GM19239 (cell line): ENCODE data around the gene LENEP.

Experiments used
- DNase-seq: peaks from one replicate; pipeline ENCODE4 v3.0.0; 2011; ENCODE audit warnings: low spot score; ENCODE audit not compliant: insufficient read length
- FAIRE-seq: peaks from 2 replicates; lab custom pipeline; 2011; peaks lifted over from hg19 to GRCh38; lab: Jason Lieb, UNC

LENEP gene

GRCh38 chr1:154993572-154994268, at the start of gene LENEP:
Gene LENEP (plus strand): TSS chr1:154993586. CDS start chr1:154993608, 22 bp downstream.
- DNase-seq (no peak), FAIRE-seq (no peak)

GRCh38 chr1:154943649-154944400, 49.6 kb upstream of the LENEP start:
- peak; percentile 92 for FAIRE-seq
- peak; percentile 52 for DNase-seq

GRCh38 chr1:154944401-154945159, 48.8 kb upstream of the LENEP start:
- no peak for FAIRE-seq
- DNase-seq, result no peak

DNA sequence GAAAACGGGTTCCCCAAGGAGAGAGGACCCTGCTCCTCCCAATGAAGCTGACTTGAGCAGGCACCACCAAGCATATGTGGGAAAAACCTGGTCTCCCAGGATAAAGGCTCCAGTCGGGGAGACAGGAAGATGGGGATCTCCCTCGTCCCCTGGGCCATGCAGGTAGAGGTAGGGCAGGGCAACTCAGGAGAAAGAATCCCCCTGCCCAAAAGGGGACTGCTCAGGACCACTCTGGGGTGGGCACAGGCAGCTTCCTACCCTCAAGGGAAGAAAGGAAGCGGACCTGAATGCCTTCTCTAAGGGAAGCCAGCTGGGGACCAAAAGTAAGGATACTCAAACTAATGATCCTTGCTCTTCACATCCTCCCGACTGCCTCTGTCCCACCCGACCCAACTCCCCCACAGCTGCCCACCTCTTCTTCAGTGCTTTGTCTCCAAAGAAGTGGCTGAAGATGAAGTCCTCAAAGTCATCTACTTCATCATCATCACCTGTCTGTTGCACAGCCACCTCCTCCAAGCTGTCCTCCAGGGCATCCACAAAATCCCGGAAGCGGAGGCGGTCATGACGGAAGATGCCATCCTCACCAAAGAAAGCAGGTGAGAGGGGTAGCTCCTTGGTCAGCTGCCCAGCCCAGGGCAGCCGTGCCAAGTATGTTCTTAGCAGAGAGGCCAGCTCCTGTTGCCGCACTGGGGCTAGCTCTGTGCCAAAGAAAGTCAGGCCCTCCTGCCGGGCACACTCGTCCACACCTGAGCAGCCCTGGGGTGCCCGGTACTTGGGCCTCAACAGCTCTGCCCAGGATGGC, 48.0 kb upstream of the LENEP start:
- no peak for FAIRE-seq
- no peak for DNase-seq

DNA sequence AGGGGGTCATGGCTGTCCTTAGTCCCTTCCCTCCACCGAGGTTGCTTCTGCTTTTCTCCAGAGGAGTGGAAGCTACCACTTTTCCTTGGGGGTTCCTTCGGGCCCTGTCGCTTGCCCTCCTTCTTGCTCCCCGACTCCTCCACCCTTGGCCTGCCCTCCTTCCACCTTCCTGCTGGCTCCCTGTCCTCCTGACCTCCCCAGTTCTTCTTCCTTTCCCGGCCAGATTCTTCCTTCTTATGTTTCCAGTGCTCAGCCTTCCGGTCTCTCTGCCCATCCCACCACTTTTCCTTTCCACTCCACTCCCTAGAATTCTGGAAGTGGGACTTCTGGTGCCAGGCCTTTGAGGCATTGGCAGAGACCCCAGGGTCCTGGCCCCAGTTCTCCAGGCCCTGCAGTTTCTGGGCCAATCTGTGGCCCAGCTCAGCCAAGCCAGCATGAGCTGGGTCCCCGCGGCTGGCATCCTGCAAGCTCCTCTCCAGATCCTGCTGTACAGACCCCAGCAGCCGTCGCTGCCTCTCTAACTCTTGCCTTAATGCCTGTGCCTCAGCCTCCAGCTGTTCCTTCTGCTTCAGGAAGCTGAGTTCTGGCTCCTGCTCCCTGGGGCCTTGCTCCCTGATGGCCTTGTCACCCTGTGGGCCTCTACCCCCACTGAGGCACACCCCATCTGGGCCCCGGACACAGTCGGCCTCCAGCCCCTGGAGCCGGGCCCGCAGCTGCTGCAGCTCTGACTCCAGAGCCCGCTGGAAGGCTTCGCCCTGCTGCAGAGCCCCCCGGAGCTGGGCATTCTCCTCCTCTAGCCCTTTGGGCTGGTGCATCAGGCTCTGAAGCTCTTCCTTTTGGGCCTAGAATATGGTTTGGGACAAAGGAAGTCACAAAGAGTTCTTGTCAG, 47.2 kb upstream of the LENEP start:
- DNase-seq, result no peak
- no peak for FAIRE-seq

DNA sequence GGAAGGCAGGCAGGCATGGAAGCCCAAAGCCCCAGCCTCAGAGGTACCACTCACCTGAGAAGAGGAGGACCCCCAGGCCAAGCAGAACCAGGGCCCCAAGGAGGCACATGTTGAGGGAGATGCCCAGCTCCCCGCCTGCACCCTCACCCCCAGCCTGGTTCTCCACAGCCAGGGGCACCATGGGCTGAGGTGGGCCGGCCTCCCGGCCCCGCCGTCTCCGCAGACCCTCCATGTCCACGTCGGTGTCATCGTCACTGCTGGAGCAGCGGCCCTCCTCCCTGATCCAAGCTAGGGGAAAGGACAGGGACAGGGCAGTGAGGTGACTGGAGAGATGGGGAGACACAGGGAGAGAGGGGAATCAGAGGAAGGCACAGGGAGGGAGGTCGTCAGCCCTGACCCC, 45.3 kb upstream of the LENEP start:
- DNase-seq, result no peak

DNA sequence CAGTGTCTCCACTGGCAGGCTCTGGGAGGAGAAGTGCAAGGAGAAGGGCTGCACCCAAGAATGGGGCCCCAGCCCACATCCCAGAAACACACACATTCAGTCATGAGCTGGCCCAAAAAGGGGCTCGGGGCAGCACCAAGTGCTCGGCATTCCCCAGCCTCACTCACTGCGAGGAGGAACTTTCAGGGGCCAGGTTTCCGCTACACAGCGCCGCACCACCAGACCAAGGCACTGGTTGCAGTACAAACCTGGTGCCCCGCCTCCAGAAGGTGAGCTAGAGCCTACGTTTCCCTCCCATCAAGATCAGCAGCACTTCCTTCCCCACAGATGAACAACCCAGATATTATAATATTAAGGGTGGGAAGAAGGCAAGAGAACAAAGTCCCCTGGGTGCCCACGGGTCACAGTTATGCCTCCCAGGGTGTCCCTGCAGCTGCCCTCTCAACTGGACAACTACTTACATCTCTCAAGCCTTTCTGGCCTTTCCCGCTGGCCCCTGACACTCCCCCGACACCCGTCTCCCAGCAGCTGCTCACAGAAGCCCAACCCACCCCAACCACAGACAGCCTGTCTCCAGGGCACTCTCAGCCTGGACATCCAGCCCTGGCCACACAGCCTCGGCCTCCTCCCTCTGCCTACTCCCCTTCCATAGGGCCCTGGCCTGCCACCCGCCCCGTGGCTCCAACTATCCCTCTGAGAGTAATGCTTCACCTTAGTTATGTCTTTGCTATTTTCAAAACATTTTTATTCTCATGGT, 41.3 kb upstream of the LENEP start:
- no peak for DNase-seq

More for the DNA sequence above, 45.3 kb upstream of the LENEP start:
- no peak for FAIRE-seq

DNA sequence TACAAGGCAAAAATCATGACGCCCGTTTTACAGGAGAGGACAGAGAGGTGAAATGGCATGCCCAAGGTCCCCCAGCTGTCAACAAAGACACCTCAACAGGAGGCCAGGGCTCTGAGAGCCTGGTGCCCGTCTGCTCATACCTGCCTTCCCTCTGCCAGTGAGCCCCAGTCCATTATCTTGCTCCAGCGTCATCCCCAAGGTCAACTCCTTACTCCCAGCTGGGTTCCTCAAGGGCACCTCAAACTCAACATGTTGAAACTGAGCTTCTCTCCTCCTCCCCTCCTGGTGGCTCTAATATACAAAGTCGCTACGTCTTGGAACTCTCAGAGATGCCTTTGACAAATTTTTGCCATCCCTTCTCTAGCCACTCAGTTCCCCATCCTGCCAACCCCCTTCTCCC, 40.7 kb upstream of the LENEP start:
- DNase-seq (no peak), FAIRE-seq (no peak)

More for the DNA sequence above, 41.3 kb upstream of the LENEP start:
- FAIRE-seq, result no peak

GRCh38 chr1:154953611-154954038, 39.8 kb upstream of the LENEP start:
- no peak for DNase-seq
- FAIRE-seq, result no peak

DNA sequence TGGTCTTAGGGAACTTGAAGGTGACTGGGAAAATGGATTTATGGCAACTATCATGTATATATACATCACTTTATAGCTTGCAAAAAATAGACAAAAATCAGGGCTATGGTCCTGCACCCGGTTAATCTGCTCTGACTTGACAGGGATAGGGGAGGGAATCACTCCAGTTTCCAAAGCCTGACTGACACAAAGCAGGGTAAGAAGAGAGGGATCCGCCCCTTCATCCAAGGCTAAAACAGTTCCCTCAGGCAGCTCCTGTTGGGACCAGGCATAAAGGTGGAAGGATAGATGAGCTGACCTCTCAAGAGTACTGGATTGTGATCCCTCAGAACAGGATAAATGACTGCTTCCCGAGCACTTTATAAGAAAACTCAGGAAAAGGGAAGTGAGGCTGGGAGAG, 38.8 kb upstream of the LENEP start:
- DNase-seq (no peak), FAIRE-seq (no peak)

DNA sequence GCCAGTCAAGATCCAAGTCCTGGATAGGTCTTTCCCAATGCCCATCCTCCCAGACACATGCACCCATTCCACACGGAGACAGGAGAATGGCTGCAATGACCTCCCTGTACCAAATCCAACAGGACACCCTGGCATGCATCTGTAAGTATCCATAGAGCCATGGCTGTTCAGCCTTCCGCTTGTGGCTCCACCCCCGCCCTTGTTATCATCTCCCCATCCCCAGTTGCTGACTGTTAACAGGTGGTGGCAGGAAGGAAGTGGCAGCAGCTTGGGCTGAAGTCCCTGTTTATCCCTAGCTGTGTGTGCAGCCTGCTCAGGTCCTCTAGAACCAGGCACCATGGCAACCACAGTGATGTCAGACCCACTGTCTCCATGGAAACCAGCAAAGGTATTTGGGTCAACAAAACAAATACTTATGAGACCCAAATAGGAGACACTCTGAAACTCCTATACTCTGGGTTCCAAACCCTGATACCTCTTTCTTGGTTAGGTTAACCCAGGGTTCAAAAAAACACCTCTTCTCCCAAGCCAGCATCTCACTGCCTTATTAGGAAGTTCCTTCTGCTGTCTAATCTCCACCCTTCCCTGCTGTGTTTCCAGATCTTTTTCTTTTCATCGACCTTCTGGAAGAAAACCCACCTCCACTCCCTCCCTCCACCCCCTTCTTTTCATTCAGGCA, 38.2 kb upstream of the LENEP start:
- DNase-seq, result peak; percentile 64
- FAIRE-seq, result peak; percentile 59

GRCh38 chr1:154955718-154956543, 37.5 kb upstream of the LENEP start, which contains the start of gene PBXIP1:
Gene PBXIP1 (minus strand): TSS chr1:154956099. CDS start chr1:154953721, 2,378 bp downstream.
- DNase-seq, result peak; percentile 94
- FAIRE-seq, result peak; percentile 96

- DNase-seq, result no peak
- no peak for FAIRE-seq
These were observed 36.8 kb upstream of the LENEP start for GRCh38 chr1:154956544-154956941.

DNA sequence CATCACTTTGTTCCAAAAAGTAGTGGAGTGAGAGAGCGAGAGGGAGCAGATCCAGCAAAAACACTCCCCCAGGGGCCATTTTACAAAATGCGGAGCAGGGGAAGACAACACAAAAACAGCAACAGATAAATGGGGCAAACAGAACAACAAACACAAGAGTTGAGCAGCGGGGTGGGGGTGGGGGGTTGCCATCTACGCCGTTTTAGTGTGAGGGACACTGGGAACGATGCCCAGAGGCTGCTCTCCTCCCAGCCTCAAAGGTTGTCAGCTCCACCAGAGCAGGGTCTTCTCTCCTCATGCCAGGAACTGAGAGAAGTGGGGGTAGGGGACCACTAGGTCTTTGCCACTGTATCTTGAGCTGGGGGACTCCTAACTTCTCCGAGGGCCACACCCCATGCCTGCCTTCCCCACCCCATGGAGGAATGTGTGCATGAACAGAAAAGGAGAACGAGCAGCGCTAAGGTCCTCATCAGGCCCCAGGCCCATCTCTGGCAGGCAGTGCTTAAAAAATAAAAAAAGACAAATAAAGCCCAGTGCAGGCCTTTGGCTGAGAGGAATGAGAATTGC, 36.2 kb upstream of the LENEP start:
- DNase-seq, result no peak
- no peak for FAIRE-seq

GRCh38 chr1:154958036-154958435, 35.4 kb upstream of the LENEP start:
- FAIRE-seq, result no peak
- no peak for DNase-seq

GRCh38 chr1:154958681-154959425, 34.5 kb upstream of the LENEP start:
- FAIRE-seq (no peak), DNase-seq (no peak)
